GM21360 (cell line): ENCODE data around the gene PRAMEF14.
"Not testable (repeated sequence)": the region's sequence is repeated elsewhere in the genome, so short reads cannot be mapped to it uniquely, and the experiment has no call there.

Experiments
- ATAC-seq: cut with Tn5 transposase; IDR thresholded peaks from one replicate; pipeline ENCODE4 v1.9.1; 2021; ENCODE audit warnings: mild to moderate bottlenecking, moderate library complexity; ENCODE audit not compliant: unreplicated experiment

Gene PRAMEF14

GRCh38 chr1:13347034-13347433 lies at the start of gene PRAMEF14:
Gene PRAMEF14, minus strand, starts transcription at chr1:13347134. Its CDS starts 1,820 bp downstream, at chr1:13345314.
- ATAC-seq = not testable (repeated sequence)

DNA sequence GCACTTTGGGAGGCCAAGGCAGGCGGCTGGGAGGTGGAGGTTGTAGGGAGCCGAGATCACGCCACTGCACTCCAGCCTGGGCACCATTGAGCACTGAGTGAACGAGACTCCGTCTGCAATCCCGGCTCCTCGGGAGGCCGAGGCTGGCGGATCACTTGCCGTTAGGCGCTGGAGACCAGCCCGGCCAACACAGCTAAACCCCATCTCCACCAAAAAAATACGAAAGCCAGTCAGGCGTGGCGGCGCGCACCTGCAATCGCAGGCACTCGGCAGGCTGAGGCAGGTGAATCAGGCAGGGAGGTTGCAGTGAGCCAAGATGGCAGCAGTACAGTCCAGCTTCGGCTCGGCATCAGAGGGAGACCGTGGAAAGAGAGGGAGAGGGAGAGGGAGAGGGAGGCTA lies 48.4 kb upstream of the PRAMEF14 start:
- ATAC-seq = not testable (repeated sequence)

GRCh38 chr1:13394761-13395160 lies 47.8 kb upstream of the PRAMEF14 start:
- not testable (repeated sequence) for ATAC-seq

- ATAC-seq = not testable (repeated sequence)
These were observed 46.1 kb upstream of the PRAMEF14 start for GRCh38 chr1:13393004-13393403.

DNA sequence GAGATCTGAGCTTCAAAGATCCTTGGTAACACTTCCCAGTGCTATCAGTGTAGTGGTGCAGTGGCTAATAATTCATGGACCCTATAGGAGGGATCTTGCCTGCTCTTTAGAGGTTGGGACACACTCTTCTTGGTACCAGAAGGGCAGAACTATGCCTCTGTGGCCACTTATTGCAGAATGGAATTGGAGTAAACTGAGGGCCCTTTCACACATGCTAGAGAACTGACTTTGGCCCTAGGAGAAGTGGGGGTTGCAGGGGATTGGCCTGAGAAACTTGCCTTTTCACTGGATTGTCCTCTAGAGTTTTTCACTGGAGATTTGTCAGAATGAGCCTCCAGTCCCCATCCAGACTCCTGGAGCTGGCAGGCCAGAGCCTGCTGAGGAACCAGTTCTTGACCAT lies 42.4 kb upstream of the PRAMEF14 start, which contains the start of gene PRAMEF17:
Gene PRAMEF17, plus strand, starts transcription at position 301 of the 400 bp plus-strand sequence. Its CDS starts 26 bp downstream, at position 327.
- ATAC-seq = not testable (repeated sequence)

DNA sequence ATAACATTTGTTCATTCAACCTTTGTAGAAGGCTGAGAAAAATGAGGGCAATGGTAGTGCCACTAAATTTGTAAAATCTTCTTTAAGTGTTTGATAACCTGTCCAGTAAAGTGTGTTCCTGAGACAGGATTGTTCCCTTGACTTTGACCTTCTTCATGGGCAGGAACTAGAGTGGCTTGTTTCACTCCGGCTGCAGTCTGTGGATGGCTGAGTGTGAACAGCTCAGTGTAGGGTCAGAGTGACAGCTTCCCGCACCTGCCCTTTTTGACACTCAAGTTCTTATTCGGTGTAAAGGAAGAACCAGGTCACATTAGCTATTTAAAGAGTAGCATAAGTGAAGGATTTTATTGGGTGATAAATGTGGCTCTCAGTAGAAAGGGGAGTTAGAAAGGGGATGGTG lies 33.4 kb upstream of the PRAMEF14 start:
- not testable (repeated sequence) for ATAC-seq

DNA sequence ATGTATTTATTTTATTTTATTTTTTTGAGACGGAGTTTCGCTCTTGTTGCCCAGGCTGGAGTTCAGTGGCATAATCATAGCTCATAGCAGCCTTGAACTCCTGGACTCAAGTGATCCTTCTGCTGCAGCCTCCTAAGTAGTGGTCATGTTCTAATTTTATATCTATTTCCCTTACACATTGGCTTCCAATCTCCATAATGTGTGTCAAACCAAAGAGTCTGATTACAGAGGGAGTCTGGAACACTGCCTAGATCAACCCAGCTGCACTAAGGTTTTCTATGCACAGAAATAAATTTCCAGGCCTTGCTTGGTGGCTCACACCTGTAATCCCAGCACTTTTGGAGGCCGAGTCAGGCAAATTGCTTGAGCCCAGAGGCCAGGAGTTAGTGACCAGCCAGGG lies 32.0 kb upstream of the PRAMEF14 start:
- not testable (repeated sequence) for ATAC-seq

DNA sequence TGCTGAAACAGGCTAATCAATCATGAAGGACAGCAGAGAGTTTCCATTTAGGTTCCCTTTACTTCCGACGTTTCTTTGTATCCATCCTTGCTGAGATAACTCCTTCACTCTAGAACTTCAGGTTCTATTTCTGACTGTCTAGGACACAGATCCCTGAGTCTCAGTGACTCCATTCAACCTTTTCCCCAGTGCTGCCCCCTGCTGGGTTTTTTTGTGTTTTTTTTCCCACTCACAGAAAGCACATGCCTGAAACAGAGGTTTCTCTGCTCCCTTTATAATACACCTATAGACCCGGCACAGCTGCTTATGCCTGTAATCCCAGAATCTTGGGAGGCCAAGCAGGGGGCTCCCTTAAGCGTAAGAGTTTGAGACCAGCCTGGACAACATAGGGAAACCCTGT lies 21.6 kb upstream of the PRAMEF14 start:
- ATAC-seq = not testable (repeated sequence)

DNA sequence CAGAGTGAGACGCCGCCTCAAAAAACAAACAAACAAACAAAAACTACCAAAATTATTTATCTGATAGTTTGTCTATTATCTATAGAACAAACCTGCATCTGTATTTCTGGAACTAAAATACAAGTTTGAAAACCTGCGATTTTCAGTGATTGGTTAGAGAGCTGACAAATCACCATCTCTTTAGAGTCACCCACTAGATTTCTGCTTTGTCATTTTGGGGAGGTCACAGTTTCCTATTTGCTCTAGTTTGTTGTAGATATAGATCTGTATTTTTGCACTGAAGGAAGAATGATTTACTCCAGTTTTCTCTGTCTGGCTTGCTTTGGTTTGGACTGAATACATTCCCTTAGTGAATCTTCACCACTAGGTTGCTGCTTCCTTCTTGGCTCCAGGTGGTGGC lies 19.6 kb upstream of the PRAMEF14 start:
- not testable (repeated sequence) for ATAC-seq

GRCh38 chr1:13364928-13365327 lies 18.0 kb upstream of the PRAMEF14 start:
- not testable (repeated sequence) for ATAC-seq

DNA sequence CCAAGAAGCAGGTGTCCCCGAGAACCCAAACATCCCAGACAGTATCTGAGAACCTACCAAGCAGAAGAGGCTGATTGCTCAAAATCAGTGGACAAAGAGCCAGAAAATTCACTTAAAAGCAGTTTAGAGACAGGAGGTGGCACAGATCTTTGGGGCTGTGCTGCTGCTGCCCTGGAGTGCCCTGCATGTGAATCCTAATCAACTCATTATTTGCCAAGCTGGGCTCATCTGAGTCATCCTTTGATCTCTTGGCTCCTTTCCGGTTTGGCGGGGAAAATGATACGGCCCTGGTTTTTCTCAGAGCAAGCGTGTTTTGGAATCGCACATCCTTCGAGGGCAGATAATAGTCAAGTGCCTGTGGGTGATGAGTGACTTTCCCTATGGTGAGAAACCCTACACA lies 15.4 kb upstream of the PRAMEF14 start:
- ATAC-seq = not testable (repeated sequence)

GRCh38 chr1:13356774-13357173 lies 9.8 kb upstream of the PRAMEF14 start:
- ATAC-seq = not testable (repeated sequence)

- ATAC-seq = not testable (repeated sequence)
These were observed 7.5 kb upstream of the PRAMEF14 start for GRCh38 chr1:13354475-13354874.

DNA sequence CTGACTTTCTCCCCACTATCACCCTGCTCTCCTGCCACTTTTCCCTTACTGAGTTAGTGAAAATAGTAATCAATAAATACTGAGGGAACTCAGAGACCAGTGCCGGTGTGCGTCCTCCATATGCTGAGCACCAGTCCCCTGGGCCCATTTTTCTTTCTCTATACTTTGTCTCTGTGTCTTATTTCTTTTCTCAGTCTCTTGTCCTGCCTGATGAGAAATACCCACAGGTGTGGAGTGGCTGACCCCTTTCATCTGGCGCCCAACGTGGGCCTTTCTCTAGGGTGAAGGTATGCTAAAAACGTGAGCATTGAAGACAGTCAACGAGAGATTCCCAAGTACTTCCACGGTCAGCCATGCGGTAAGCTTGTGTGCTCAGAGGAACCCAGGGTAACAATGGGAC lies 6.5 kb upstream of the PRAMEF14 start:
- ATAC-seq = not testable (repeated sequence)

DNA sequence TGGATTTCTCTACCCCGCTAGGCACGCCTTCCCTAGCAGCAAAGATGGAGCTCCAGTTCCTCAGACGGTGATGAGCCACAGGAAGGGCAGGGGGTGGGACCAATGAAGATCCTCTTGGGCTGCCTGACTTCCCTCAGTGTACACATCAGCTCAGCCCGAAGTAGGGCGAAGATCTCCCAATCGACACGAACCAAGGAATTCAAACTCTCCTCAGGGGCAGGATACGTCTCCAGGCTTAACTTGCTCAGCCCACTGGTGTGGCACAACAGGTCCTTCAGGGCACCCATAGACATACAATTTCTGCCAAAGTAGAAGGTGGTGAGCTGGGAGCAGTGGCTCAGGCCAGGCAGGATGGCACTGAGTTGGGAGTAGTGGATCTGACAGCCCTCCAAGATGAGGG lies 4.4 kb downstream of the PRAMEF14 start:
- not testable (repeated sequence) for ATAC-seq

DNA sequence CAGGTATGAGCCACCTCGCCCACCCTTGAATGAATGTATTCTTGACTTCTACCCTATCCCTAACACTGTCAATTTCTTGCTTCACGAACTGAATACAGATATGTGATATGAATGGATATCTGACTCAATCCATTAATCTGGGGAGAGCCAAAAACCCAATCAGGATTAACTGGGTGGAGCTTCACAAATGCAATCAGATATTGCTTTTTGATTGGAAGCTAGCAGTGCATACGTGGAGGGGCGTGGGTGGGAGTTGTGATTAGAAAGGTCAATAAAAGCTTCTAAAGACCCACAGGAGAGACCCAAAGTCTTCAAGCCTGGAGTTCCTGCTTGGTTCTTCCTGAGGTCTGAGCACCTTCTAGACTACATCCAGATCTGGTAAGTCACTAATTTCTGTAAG lies 31.7 kb downstream of the PRAMEF14 start, which contains the start of gene PRAMEF15:
Gene PRAMEF15, plus strand, starts transcription at position 301 of the 400 bp plus-strand sequence. CDS start 2,827 bp downstream, outside the sequence.
- not testable (repeated sequence) for ATAC-seq

DNA sequence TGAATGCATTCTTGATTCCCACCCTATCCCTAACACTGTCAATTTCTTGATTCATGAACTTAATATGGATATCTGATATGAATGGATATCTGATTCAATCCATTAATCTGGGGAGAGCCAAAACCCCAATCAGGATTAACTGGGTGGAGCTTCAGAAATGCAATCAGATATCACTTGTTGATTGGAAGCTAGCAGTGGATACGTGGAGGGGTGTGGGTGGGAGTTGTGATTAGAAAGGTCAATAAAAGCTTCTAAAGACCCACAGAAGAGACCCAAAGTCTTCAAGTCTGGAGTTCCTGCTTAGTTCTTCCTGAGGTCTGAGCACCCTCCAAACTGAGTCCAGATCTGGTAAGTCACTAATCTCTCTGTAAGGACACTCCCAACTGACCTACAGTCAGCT lies 43.7 kb downstream of the PRAMEF14 start, which contains the start of gene PRAMEF33:
Gene PRAMEF33, plus strand, starts transcription at position 301 of the 400 bp plus-strand sequence. CDS start 2,416 bp downstream, outside the sequence.
- ATAC-seq = not testable (repeated sequence)

- not testable (repeated sequence) for ATAC-seq
These were observed 44.7 kb downstream of the PRAMEF14 start for GRCh38 chr1:13302197-13302596.

DNA sequence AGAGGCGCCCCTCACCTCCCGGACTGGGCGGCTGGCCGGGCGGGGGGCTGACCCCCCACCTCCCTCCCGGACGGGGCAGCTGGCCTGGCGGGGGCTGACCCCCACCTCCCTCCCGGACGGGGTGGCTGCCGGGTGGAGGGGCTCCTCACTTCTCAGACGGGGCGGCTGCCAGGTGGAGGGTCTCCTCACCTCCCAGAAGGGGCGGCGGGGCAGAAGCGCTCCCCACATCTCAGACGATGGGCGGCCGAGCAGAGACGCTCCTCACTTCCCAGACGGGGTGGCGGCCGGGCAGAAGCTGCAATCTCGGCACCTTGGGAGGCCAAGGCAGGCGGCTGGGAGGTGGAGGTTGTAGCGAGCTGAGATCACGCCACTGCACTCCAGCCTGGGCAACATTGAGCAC lies 48.2 kb downstream of the PRAMEF14 start:
- ATAC-seq = not testable (repeated sequence)

DNA sequence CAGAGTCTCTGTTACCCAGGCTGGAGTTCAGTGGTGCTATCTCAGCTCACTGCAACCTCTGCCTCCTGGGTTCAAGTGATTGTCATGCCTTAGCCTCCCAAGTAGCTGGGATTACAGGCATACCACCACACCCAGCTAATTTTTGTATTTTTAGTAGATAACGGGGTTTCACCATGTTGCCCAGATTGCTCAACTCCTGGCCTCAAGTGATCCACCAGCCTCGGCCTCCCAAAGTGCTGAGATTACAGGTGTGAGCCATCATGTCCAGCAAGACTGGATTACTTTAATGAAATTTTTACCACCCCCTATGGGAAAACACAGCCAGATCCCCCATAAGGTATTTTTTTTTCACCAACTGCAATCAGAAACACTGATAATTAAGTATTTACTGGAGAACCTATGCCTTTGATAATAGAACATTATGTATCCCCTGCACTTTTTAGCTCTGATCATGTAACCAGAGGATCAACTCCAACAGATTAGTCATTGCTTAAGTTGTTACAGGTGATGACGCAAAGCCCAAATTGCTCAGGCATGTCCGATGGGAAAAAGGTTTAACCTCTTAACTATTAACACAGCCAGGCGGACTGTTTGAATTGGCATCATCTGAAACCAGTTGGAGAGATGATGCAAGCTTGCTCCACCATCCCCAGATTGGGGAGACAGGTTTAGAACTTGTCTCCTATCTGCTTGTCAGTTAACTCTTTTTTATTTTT lies 49.6 kb downstream of the PRAMEF14 start:
- not testable (repeated sequence) for ATAC-seq
